ENCODE data around the gene DFFB. TPM values are rescaled to one million over a fixed set of nuclear protein-coding genes. Genes with fewer than 3 reads are reported as not detected.

DFFB gene
- total RNA-seq, 1 donor from 2014 or later = 4.1 TPM

DNA sequence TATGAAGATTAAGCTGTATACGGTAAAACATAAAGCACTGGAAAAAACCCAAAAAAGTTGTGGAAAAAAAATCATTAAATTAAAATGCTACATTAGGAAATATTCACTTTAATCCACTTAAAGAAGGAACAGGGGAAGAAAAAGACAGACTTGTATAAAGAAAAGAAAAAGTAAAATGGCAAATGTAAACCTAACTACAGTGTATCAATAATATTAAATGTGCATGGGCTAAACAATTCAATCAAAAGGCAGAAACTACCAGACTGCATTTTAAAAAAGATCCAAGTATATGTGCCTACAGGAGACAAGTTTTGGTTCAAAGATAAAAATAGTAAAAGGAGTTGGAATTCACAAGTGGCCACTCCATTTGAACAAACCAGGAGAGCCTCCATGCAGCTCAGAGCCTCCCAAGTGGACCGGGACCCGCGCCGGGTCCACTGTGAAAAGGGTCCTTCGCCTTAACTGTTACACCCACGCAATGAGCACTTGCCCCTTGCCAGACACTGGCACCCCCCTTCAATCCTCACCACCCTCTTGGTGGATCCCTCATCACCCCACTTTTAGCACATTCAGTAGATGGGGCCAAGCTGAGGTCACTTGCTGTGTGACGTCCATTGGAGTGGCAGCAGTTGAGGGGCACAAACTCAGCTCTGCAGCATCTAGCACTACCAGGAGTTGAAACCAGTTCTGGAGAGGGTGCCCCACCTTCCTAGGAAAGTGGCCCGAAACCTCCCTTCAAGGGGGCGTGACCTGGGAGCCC is 41.9 kb downstream of the DFFB start:
- no peak for DNase-seq

DNA sequence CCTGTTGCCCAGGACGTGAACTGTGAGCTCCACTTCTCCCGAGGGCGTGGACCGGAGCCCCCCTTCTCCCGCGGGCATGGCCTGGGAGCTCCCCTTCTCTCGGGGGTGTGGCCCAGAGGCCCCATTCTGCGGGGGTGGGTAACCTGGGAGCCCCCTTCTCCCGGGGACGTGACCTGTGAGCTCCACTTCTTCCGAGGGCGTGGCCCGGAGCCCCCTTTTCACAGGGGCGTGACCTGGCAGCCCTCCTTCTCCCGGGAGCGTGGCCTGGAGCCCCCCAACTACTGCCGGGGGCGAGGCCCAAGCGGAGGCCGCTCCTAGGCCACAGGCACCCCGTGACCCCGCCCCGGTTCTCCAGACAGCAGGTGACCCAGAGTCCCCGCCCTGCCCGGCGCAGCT is 42.5 kb downstream of the DFFB start:
- DNase-seq = no peak

- peak; percentile 99 for DNase-seq
These were observed 43.1 kb downstream of the DFFB start, which contains the start of gene C1orf174 for GRCh38 chr1:3900150-3900968. Gene C1orf174, minus strand, starts transcription at chr1:3900272. Its CDS starts 86 bp downstream, at chr1:3900186.

GRCh38 chr1:3900969-3901529 is 43.8 kb downstream of the DFFB start:
- DNase-seq = peak; percentile 89

DNA sequence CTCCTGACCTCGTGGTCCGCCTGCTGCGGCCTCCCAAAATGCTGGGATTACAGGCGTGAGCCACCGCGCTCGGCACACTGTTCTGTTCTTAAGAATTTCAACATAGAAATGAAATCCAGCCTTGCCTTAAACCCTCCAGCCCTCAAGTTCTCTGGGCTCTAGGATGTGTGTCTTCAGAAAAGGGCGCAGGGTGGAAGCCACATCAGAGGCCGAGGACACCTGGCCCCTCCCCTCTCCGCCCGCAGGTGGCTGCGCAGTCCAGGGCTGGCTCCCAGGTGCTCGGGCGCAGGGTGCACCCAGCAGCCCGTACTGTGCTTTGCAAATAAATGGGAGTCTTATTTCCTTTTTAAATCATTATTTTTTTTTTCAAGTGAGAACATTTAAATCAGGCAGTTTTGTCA is 44.8 kb downstream of the DFFB start:
- DNase-seq = no peak

GRCh38 chr1:3902571-3903091 is 45.4 kb downstream of the DFFB start:
- DNase-seq = no peak

- no peak for DNase-seq
These were observed 46.1 kb downstream of the DFFB start for GRCh38 chr1:3903141-3904005.

DNA sequence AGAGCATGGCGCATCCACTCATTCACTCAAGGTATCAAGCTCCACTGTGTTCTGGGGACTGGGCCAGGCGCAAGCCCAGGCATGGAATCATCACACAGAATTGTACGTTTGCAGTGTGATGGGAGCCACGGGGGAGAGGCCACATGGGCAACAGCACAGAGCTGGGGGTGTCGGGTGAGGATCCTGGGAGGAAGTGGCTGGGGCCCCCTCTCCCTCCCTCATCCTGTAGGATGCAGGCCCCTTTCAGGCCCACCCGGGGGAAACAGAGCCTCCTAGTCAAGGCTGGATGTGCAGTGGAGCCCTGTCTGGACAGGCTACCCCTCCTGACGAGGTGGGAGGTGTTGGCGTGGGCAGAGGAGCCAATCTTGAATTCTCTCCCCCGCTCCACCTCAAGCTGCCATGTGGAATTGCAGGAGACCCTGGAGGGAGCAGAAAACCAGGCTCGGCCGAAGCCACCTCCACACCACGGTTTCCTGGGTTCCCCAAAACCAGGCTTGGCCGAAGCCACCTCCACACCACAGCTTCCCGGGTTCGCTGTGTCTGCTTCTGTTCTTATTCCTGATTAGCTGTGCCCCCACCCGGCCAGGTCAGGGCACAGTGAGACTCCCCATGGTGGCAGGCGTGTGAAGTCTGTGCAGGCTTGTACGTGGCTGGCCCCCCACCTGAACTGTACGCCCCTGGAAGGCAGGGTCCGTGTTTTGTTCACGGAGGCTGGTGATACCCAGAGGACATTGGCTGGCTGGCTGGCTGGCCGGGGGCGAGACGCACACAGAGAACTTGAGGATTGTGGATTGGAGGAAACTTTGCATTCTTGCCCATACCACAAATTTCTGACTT is 46.9 kb downstream of the DFFB start:
- DNase-seq = no peak

- no peak for DNase-seq
These were observed 47.5 kb downstream of the DFFB start for GRCh38 chr1:3904843-3905185.

DNA sequence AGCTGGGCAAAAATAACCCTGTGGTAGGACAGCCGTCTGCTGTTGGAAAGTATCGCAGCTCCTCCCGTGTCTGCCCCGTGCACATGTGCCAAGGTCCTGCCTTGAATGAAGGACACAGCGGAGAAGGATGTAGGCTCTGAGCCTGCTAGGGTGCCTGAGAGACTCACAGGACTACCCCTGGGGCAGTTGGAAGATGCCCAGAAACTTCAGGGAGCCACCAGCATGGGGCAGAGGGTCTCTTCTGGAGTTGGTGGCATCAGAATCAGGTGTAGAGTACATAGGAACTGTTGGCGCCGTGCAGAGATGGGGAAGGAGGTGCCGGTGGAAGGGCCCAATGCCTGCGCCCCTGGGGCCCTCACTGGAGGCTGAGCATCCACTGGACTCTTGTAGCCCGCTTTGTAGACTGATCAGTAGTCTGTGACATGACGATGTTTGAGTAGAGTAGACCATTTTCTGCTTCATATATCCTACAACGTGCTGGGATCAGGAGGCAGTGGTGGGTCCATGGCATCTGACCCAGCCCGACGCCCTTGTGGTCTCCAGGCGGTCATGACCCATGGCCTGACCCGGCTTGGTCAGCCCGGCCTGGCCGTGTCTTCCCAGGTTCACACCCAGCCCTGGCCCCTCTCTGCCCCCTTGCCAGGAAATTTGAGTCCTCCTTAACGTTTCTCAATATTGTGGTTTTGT is 48.1 kb downstream of the DFFB start:
- no peak for DNase-seq

DNA sequence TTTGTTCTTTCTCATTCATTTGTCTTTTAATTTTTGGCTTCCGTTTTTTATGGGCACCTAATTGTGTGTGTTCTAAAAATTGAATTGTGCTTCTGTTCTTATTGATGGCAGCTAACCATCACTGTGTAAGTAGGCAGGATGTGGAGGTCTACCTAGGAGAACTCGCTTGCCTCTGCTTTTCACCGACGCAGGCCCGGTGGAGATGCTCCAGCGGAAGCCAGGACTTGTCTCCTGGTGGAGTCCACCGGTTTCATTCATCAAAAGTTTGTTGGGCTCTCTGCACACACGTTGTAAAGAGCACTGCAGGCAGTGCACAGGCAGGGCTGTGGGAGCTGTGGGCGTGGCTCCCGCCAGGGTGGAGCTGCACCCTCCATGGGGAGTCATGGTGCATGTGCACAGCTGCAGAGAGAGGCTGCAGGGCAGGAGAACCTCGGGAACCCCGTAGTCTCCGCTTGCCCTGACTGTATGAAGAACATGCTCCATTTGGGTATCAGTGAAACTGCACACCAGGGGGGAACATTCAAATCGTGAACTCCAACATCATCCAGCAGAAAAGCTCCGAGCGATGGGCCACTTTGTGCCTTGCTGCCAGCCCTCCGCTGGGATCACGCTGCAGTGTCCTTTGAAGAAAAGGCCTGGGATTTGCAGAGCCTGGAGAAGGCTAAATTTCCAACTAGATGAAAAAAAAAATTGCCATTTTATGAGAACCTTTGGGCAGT is 48.8 kb downstream of the DFFB start:
- DNase-seq = no peak

DNA sequence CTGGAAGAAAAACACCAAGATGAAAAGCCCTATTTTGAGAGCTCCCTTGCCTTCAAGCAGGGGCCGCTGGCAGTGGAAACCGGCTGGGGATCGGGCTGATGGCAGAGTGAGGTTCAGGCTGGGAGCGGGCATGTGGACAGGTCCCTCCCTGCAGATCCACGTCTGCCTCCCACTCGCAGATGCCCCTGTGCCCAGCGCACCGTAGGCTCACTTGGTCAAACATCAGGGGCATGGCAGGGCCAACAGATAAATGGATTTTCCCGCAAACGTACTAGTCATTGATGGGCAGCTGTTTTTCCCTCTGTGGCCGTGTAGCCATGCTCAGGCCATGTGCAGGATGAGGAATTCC is 49.4 kb downstream of the DFFB start:
- no peak for DNase-seq

DNA sequence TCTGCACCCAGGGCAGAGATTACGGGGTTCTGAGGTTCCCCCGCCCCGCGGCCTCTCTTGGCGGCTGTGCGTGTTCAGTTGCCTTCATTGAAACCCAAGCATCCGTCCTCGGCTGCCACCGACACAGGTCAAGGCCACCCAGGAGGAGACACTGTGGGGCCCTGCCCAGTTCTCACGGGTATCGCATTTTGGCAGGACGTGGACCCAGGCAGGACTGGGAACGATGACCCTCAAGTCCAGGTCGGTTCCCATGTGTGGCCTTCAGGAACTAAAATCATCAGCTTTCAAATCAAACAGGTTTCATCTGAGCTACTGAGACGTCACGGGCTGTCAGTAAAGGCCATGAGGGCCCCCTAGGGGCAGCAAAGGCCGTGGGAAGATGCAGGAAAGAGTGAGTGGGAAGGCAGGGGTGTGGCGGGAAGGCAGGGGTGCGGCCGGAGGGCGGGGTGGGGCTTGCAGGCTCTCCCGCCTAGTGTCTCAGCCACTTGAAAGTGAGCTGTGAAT is 49.8 kb downstream of the DFFB start:
- DNase-seq = no peak

- DNase-seq = no peak
These were observed 50.4 kb downstream of the DFFB start for GRCh38 chr1:3907621-3908165.

GRCh38 chr1:3908886-3909517 is 51.7 kb downstream of the DFFB start:
- DNase-seq = no peak

DNA sequence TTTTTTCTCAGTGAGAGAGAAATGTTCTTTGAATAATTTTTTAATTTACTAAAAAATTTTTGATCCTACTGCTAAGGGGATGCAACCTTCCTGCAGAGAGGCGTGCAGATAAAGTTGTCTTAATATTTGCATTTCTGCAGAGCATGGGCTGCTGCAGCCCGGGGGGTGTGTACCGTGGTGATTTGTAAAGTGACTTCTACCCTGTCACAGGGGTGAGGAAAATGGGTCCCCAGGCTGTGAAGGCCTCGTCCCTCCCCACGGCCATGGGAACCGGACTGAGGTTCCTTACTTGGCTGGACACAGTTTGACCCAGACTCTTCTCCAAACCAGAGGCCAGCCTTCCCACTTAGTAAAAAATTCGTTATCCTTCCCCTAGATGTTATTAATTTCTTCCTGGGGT is 52.3 kb downstream of the DFFB start:
- no peak for DNase-seq

DNA sequence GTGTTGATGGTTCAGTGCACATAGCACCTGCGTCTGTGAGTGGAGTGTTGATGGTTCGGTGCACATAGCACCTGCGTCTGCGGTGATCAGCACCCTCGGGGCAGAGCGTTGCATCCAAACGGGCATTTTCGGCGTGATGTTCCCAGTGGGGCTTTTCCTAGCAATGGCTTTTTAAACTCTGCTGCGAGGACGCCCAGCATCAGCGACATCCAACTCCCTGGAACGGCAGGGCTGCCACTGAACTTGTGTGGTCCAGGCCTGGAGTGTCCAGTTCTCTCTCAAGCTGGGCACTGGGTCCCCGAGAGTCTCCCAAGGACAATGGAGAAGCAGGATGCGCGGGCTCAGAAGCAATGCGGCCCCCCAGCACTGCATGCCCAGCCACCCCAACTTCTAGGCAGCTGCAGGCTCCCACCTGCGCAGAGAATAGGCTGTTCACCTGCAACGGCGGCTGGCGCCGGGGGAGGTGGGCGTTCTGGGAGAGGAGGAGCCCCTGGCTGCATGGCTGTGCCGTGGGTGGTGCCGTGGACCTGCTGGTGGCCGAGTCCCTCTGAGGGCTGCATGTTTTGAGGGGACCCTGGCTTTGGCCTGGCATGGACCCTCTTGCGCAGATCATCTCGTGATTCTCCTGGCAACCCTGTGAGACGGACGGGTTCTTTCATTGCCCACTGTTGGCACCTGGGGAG is 52.9 kb downstream of the DFFB start:
- no peak for DNase-seq

Data from skin of body (tissue), 2 donors.